Endothelial cell of umbilical vein (primary cell): Measurements from ENCODE around the gene TTC34. TPM values are rescaled to one million over a fixed set of nuclear protein-coding genes. Genes with fewer than 3 reads are reported as not detected.

Source experiments
- BruUV-seq: library from RNA; stranded (reverse); fragments of 400-500 nt; replicated peaks from 2 replicates; lab custom pipeline; 2021; lab: Mats Ljungman, UMichigan
- CTCF ChIA-PET: fragments of 300-600, 350-600 bp; sonication (Branson Sonifier 250); formaldehyde crosslinking; loops from one replicate; lab custom pipeline; 2021; ENCODE audit warnings: antibody characterized with exemption, inconsistent platforms; lab: Charles Lee
- POLR2A ChIA-PET: fragments of 300-600, 350-600 bp; sonication (Branson Sonifier 250); formaldehyde crosslinking; loops from one replicate; lab custom pipeline; 2021; ENCODE audit warnings: antibody characterized with exemption, inconsistent platforms; lab: Charles Lee
- DNase-seq: peaks from one replicate; pipeline ENCODE4 v3.0.0-alpha.2; 2011; ENCODE audit warnings: low read depth, low spot score
- FAIRE-seq: peaks from 2 replicates; lab custom pipeline; 2011; peaks lifted over from hg19 to GRCh38; lab: Jason Lieb, UNC
- H2AFZ ChIP-seq: 2 replicates; pipeline ENCODE4 v1.6.0; 2012; ENCODE audit warnings: low read depth, low read length, control low read depth, inconsistent platforms
- H3K27ac ChIP-seq: 2 replicates; pipeline ENCODE4 v1.5.1; 2011; ENCODE audit warnings: low read depth, mild to moderate bottlenecking, control low read depth, low read length, moderate library complexity; ENCODE audit not compliant: insufficient read depth
- H3K27me3 ChIP-seq, 2 experiments: 2 replicates each; pipeline versions ENCODE4 v1.6.0 to v1.6.1; 2011; ENCODE audit warnings: low read length in 2 of 2, mixed read lengths in 1 of 2; ENCODE audit not compliant: control insufficient read depth in 2 of 2, insufficient read depth in 2 of 2
- H3K36me3 ChIP-seq, 2 experiments: 2 replicates in 1 of 2; 3 replicates in 1 of 2; pipeline ENCODE4 v1.5.1; 2011; ENCODE audit warnings: low read length in 2 of 2, mild to moderate bottlenecking in 1 of 2, moderate library complexity in 1 of 2; ENCODE audit not compliant: control insufficient read depth in 2 of 2, insufficient read depth in 2 of 2; ENCODE audit errors: extremely low read depth in 1 of 2
- H3K4me1 ChIP-seq: 3 replicates; pipeline ENCODE4 v1.5.1; 2011; ENCODE audit warnings: mild to moderate bottlenecking, low read length; ENCODE audit not compliant: control insufficient read depth, insufficient read depth; ENCODE audit errors: extremely low read depth
- H3K4me2 ChIP-seq: 2 replicates; pipeline ENCODE4 v1.6.1; 2011; ENCODE audit warnings: low read length, control low read depth, mixed read lengths; ENCODE audit not compliant: insufficient read depth
- H3K4me3 ChIP-seq, 3 experiments: fragments of 200-600 bp in 1 of 3; sonication (generic), shearing (Covaris generic) in 1 of 3; replicated peaks in 1 of 3; 2 replicates each; pipeline ENCODE4 v1.5.1; 2011 to 2016; ENCODE audit warnings: control low read depth in 3 of 3, low read length in 3 of 3, mild to moderate bottlenecking in 2 of 3, inconsistent platforms in 1 of 3, low read depth in 1 of 3, moderate library complexity in 1 of 3; ENCODE audit not compliant: insufficient read depth in 1 of 3
- H3K79me2 ChIP-seq: 2 replicates; pipeline ENCODE4 v1.6.0; 2012; ENCODE audit warnings: low read length, inconsistent platforms; ENCODE audit not compliant: control insufficient read depth, insufficient read depth
- H3K9ac ChIP-seq: replicated peaks from 2 replicates; pipeline ENCODE3; 2011; ENCODE audit warnings: low read length, control low read depth; ENCODE audit not compliant: insufficient read depth; ENCODE audit errors: extremely low read depth
- H3K9me1 ChIP-seq: replicated peaks from 3 replicates; pipeline ENCODE4 v1.6.0; 2011; ENCODE audit warnings: mild to moderate bottlenecking, low read length; ENCODE audit not compliant: control insufficient read depth, insufficient read depth; ENCODE audit errors: extremely low read depth
- H3K9me3 ChIP-seq: replicated peaks from 2 replicates; pipeline ENCODE4 v1.5.1; 2012; ENCODE audit warnings: low read length, inconsistent platforms; ENCODE audit not compliant: control insufficient read depth, insufficient read depth
- H4K20me1 ChIP-seq: replicated peaks from 2 replicates; pipeline ENCODE3; 2011; ENCODE audit warnings: mild to moderate bottlenecking, low read length; ENCODE audit not compliant: control insufficient read depth, insufficient read depth; ENCODE audit errors: extremely low read depth
- EZH2 ChIP-seq: IDR thresholded peaks from 2 replicates; pipeline ENCODE4 v1.6.1; 2012; ENCODE audit warnings: borderline replicate concordance, low read depth, mild to moderate bottlenecking, moderate library complexity, low read length, inconsistent platforms; ENCODE audit not compliant: severe bottlenecking
- FOS ChIP-seq: IDR thresholded peaks from 2 replicates; pipeline ENCODE4 v1.6.1; 2011; ENCODE audit warnings: mild to moderate bottlenecking, low read length, moderate library complexity, borderline replicate concordance; ENCODE audit not compliant: insufficient read depth
- GATA2 ChIP-seq: IDR thresholded peaks from 2 replicates; pipeline ENCODE4 v1.7.0; 2011; ENCODE audit warnings: low read depth, mild to moderate bottlenecking, moderate library complexity, mixed read lengths, low read length; ENCODE audit not compliant: insufficient read length, insufficient read depth
- JUN ChIP-seq: IDR thresholded peaks from 2 replicates; pipeline ENCODE4 v1.6.1; 2011; ENCODE audit warnings: borderline replicate concordance, low read depth; ENCODE audit not compliant: insufficient read length, insufficient read depth
- MYC ChIP-seq: IDR thresholded peaks from one replicate; pipeline ENCODE4 v1.6.1; 2011; ENCODE audit warnings: mild to moderate bottlenecking, low read depth, low read length
- POLR2A ChIP-seq: IDR thresholded peaks from 2 replicates; pipeline ENCODE4 v1.6.1; 2012; ENCODE audit warnings: low read depth, mild to moderate bottlenecking, control low read depth, low read length
- POLR2AphosphoS5 ChIP-seq: IDR thresholded peaks from 2 replicates; pipeline ENCODE4 v1.6.1; 2012; ENCODE audit warnings: low read depth, mild to moderate bottlenecking, control low read depth, low read length, moderate library complexity; ENCODE audit not compliant: insufficient read depth
- dilution Hi-C: fragments of 300-500 bp; cut with MboI; formaldehyde crosslinking; loops from one replicate; pipeline ENCODE4 v1.15.0; 2019; ENCODE audit warnings: low sequenced_read_pairs; ENCODE audit not compliant: extremely low pct_ligation_motif_present
- intact Hi-C: fragments of 100-400 bp; cut with micrococcal nuclease; formaldehyde crosslinking; loops from one replicate; pipeline ENCODE4 v1.10.0; 2022
- polyA plus RNA-seq, 4 experiments: library from polyadenylated mRNA; depleted of rRNA in 3 of 4; stranded (reverse) in 3 of 4; unstranded in 1 of 4; fragments of >200 nt; gene quantifications; 2 replicates each; pipeline versions ENCODE4 v1.2.1 to v1.2.3, GENCODE V29; 2011 to 2012; ENCODE audit warnings: missing spikeins in 1 of 4
- total RNA-seq: library from RNA; stranded (reverse); gene quantifications from 2 replicates; pipeline ENCODE4 v1.2.3, GENCODE V29; 2021
- TF ChIP-seq, protein P1 (sequence below): IDR thresholded peaks from 2 replicates; pipeline ENCODE4 v1.6.1; 2011; ENCODE audit not compliant: insufficient read depth, insufficient read length
- TF ChIP-seq, protein P2 (sequence below), 2 donors: IDR thresholded peaks; 1 replicate in 1 of 2; 2 replicates in 1 of 2; pipeline ENCODE4 v1.5.1; 2011; ENCODE audit warnings: low read length in 2 of 2, mild to moderate bottlenecking in 2 of 2, moderate library complexity in 2 of 2, control low read depth in 1 of 2, inconsistent platforms in 1 of 2, low read depth in 1 of 2; ENCODE audit not compliant: insufficient read depth in 1 of 2; ENCODE audit errors: extremely low read depth in 1 of 2

Gene TTC34
- total and polyA plus RNA-seq, 2 donors (not counting 3 experiments of a cell fraction or from before 2014, with no cell fraction given): 0.08 to 0.77 TPM

DNA sequence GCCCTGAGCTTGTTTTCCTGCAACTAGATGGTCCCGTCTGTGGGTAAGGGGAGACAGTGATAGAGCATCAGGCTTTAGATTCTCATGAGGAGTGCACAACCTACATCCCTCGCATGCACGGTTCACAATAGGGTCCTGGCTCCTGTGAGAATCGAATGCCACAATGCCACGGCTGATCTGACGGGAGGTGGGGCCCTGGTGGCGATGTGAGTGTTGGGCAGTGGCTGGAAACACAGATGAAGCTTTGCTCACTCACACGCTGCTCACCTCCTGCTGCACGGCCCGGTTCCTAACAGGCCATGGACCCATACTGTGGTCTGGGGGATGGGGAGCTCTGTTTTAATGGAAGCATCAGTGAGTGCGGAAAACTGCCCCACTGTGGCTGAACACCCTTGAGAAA, 35.8 kb upstream of the TTC34 start:
- ChIA-PET CTCF (no interaction called here), POLR2A (no interaction called here)

DNA sequence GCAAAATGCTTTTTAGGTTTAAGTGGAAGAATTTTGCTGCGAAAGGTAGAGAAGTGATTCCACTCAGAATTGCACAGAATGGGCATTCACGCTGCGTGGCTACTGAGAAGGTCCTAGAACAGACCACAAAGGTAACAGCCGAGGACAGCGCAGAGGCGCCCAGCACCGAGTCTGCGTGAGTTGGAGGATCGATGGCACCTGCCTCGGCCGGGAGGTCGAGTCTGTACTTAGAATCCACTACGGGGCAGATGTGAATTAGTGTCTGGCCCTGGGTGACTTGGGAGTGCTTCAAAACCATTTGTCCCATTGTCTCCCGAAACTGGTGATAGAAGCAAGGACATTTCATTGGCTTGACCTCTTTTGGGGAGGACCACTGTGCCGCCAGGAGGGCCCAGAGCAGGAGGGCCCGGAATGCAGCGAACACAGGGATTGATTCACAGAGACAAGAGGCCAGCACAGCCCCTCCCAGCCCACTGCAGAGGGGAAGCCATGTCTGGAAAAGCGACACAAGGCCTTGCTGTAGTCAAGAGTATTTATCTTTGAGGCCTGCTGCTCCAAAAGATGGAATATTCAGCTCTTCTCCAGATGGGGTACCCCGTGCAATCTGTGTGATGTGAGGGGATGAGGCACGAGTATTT, 35.0 kb upstream of the TTC34 start:
- Histone ChIP-seq H3K79me2 (no peaks in the 10 kb centered on the region), H3K9me3 (peaks cover 2% of the 10 kb centered on the region), H4K20me1 (no peaks in the 10 kb centered on the region), H2AFZ (no peak overlapping the region), H3K27ac (no peak overlapping the region), H3K4me3 (no peak overlapping the region), H3K4me1 (no peaks in the 10 kb centered on the region), H3K9me1 (no peaks in the 10 kb centered on the region), H3K9ac (no peak overlapping the region), H3K4me2 (no peak overlapping the region), H3K27me3 (no peaks in the 10 kb centered on the region), H3K36me3 (no peaks in the 10 kb centered on the region)
- TF ChIP-seq EZH2 (no peak), POLR2A (no peak), GATA2 (no peak), POLR2AphosphoS5 (no peak), FOS (no peak), MYC (no peak), JUN (no peak)
- TF ChIP-seq, protein P1, sequence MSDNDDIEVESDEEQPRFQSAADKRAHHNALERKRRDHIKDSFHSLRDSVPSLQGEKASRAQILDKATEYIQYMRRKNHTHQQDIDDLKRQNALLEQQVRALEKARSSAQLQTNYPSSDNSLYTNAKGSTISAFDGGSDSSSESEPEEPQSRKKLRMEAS: no peak
- TF ChIP-seq, protein P2, sequence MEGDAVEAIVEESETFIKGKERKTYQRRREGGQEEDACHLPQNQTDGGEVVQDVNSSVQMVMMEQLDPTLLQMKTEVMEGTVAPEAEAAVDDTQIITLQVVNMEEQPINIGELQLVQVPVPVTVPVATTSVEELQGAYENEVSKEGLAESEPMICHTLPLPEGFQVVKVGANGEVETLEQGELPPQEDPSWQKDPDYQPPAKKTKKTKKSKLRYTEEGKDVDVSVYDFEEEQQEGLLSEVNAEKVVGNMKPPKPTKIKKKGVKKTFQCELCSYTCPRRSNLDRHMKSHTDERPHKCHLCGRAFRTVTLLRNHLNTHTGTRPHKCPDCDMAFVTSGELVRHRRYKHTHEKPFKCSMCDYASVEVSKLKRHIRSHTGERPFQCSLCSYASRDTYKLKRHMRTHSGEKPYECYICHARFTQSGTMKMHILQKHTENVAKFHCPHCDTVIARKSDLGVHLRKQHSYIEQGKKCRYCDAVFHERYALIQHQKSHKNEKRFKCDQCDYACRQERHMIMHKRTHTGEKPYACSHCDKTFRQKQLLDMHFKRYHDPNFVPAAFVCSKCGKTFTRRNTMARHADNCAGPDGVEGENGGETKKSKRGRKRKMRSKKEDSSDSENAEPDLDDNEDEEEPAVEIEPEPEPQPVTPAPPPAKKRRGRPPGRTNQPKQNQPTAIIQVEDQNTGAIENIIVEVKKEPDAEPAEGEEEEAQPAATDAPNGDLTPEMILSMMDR (IDR thresholded peaks at IDR 0.05; ENCODE audit: extremely low read depth in 1 of 2, insufficient read depth in 1 of 2, low read depth in 1 of 2, low read length in 2 of 2): no peak
- FAIRE-seq (no peak), DNase-seq (no peak)
- ChIA-PET CTCF (no interaction called here), POLR2A (no interaction called here)
- intact Hi-C loops (no loop called here), dilution Hi-C loops (no loop called here)
- no TSS peak for BruUV-seq

More for the DNA sequence above, 35.8 kb upstream of the TTC34 start:
- no peak for FAIRE-seq
- Histone ChIP-seq H3K27me3 (no peaks in the 10 kb centered on the region), H3K36me3 (no peaks in the 10 kb centered on the region), H4K20me1 (no peaks in the 10 kb centered on the region), H2AFZ (no peak overlapping the region), H3K9me3 (peaks cover 1% of the 10 kb centered on the region), H3K4me1 (no peaks in the 10 kb centered on the region), H3K4me3 (no peak overlapping the region), H3K9me1 (no peaks in the 10 kb centered on the region), H3K9ac (no peak overlapping the region), H3K79me2 (no peaks in the 10 kb centered on the region), H3K27ac (no peak overlapping the region), H3K4me2 (no peak overlapping the region)
- dilution Hi-C loops (no loop called here), intact Hi-C loops (no loop called here)
- no peak for DNase-seq
- no TSS peak for BruUV-seq
- TF ChIP-seq EZH2 (no peak), GATA2 (no peak)
- TF ChIP-seq, protein P1: no peak
